Fibroblast of lung (primary cell): ENCODE data around the gene CDC14B. TPM values are rescaled to one million over a fixed set of nuclear protein-coding genes. Genes with fewer than 3 reads are reported as not detected.
"Not testable (repeated sequence)": the region's sequence is repeated elsewhere in the genome, so short reads cannot be mapped to it uniquely, and the experiment has no call there.

Experiments used
- DNase-seq, 2 donors: peaks; one replicate each; pipeline versions ENCODE4 v3.0.0 to v3.0.0-alpha.2; 2010; ENCODE audit warnings: low read depth in 2 of 2
- H2AFZ ChIP-seq: 2 replicates; pipeline ENCODE4 v1.5.1; 2012; ENCODE audit warnings: low read length, control low read depth, inconsistent platforms
- H3K27ac ChIP-seq: 2 replicates; pipeline ENCODE4 v1.5.1; 2011; ENCODE audit warnings: low read length, control low read depth; ENCODE audit not compliant: insufficient read depth
- H3K27me3 ChIP-seq: 2 replicates; pipeline ENCODE4 v1.5.1; 2011; ENCODE audit warnings: mild to moderate bottlenecking, low read length; ENCODE audit not compliant: control insufficient read depth, insufficient read depth
- H3K36me3 ChIP-seq: 2 replicates; pipeline ENCODE4 v1.5.1; 2011; ENCODE audit warnings: low read length; ENCODE audit not compliant: control insufficient read depth, insufficient read depth
- H3K4me1 ChIP-seq: 2 replicates; pipeline ENCODE4 v1.5.1; 2011; ENCODE audit warnings: low read length; ENCODE audit not compliant: control insufficient read depth, insufficient read depth; ENCODE audit errors: extremely low read depth
- H3K4me2 ChIP-seq: 2 replicates; pipeline ENCODE4 v1.5.1; 2011; ENCODE audit warnings: low read length, control low read depth; ENCODE audit not compliant: insufficient read depth; ENCODE audit errors: extremely low read depth
- H3K4me3 ChIP-seq, 4 experiments: fragments of 200-600 bp in 1 of 4; sonication (generic) in 1 of 4; replicated peaks in 1 of 4; 2 replicates each; pipeline ENCODE4 v1.5.1; 2011 to 2016; ENCODE audit warnings: low read length in 4 of 4, low read depth in 3 of 4, mild to moderate bottlenecking in 3 of 4, control low read depth in 2 of 4, inconsistent platforms in 1 of 4, mixed read lengths in 1 of 4; ENCODE audit not compliant: insufficient read depth in 1 of 4; ENCODE audit errors: control extremely low read depth in 1 of 4
- H3K79me2 ChIP-seq: 2 replicates; pipeline ENCODE4 v1.5.1; 2012; ENCODE audit warnings: mild to moderate bottlenecking, low read length, inconsistent platforms; ENCODE audit not compliant: control insufficient read depth, insufficient read depth
- H3K9ac ChIP-seq: 2 replicates; pipeline ENCODE4 v1.5.1; 2011; ENCODE audit warnings: mild to moderate bottlenecking, low read length, control low read depth; ENCODE audit not compliant: insufficient read depth
- H3K9me3 ChIP-seq: 2 replicates; pipeline ENCODE4 v1.5.1; 2012; ENCODE audit warnings: low read depth, low read length; ENCODE audit not compliant: control insufficient read depth, insufficient read depth
- H4K20me1 ChIP-seq: 2 replicates; pipeline ENCODE4 v1.5.1; 2011; ENCODE audit warnings: low read length; ENCODE audit not compliant: control insufficient read depth, insufficient read depth; ENCODE audit errors: extremely low read depth
- CTCF ChIP-seq, 2 donors: IDR thresholded peaks in 1 of 2; conservative IDR thresholded peaks in 1 of 2; 1 replicate in 1 of 2; 2 replicates in 1 of 2; pipeline ENCODE4 v1.5.1; 2011 to 2012; ENCODE audit warnings: low read length in 2 of 2, control low read depth in 1 of 2, inconsistent platforms in 1 of 2, low read depth in 1 of 2, mild to moderate bottlenecking in 1 of 2
- EZH2 ChIP-seq: IDR thresholded peaks from 2 replicates; pipeline ENCODE4 v1.5.1; 2012; ENCODE audit warnings: low read length, control low read depth, mild to moderate bottlenecking; ENCODE audit errors: missing control alignments
- polyA plus RNA-seq, 2 donors: library from polyadenylated mRNA; depleted of rRNA in 1 of 2; stranded (reverse) in 1 of 2; unstranded in 1 of 2; fragments of >200 nt; gene quantifications; 2 replicates each; pipeline ENCODE4 v1.2.1, GENCODE V29; 2011 to 2012; ENCODE audit warnings: missing spikeins in 1 of 2
- total RNA-seq: library from RNA; depleted of rRNA; stranded (reverse); fragments of >200 nt; gene quantifications from 2 replicates; pipeline ENCODE4 v1.2.1, GENCODE V29; 2014

The CDC14B gene
- total and polyA plus RNA-seq, 2 donors (not counting 1 experiment from before 2014, with no cell fraction given): 38.0 to 68.5 TPM

DNA sequence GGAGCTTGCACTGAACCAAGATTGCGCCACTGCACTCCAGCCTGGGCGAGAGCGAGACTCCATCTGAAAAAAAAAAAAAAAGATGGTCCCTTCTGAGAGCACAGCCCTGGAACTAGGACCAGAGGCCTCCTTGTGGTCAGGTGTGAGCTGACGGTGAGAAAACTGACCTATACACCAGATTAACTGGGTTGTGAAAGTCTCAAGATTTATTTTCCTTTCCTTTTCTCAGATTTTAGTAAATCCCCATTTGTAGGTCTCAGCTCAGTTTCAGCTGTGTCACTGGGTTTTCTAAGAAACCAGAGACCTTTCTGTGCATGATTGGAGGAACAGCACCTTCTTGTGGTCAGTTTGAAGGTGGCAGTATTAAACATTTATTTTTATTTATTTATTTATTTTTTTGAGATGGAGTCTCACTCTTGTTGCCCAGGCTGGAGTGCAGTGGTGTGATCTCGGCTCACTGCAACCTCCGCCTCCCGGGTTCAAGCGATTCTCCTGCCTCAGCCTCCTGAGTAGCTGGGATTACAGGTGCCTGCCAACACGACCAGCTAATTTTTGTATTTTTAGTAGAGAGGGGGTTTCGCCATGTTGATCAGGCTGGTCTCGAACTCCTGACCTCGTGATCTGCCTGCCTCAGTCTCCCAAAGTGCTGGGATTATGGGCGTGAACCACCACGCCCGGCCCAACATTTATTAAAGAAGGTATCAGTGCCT, 47.2 kb upstream of the CDC14B start:
- H4K20me1 ChIP-seq, H3K9ac ChIP-seq, H3K27ac ChIP-seq, H3K36me3 ChIP-seq, H3K9me3 ChIP-seq, H3K4me1 ChIP-seq, H3K4me3 ChIP-seq, H3K79me2 ChIP-seq, H3K4me2 ChIP-seq, H3K27me3 ChIP-seq: not testable (repeated sequence)
- DNase-seq: peak; percentile 72 to 86
- H2AFZ ChIP-seq: peak overlapping the region; percentile 52
- TF ChIP-seq CTCF (conservative IDR thresholded peaks at IDR 0.05 in 1 of 2, IDR thresholded peaks at IDR 0.05 in 1 of 2; ENCODE audit: low read depth in 1 of 2, low read length in 2 of 2): peak; percentile 71 to 72

- no peak for TF ChIP-seq EZH2
- TF ChIP-seq CTCF (conservative IDR thresholded peaks at IDR 0.05 in 1 of 2, IDR thresholded peaks at IDR 0.05 in 1 of 2; ENCODE audit: low read depth in 1 of 2, low read length in 2 of 2): no peak
- Histone ChIP-seq H3K4me3 (no peak overlapping the region), H3K79me2 (no peaks in the 10 kb centered on the region), H4K20me1 (no peaks in the 10 kb centered on the region), H3K27me3 (no peaks in the 10 kb centered on the region), H3K4me1 (no peaks in the 10 kb centered on the region), H3K9me3 (no peaks in the 10 kb centered on the region), H3K4me2 (no peak overlapping the region), H2AFZ (no peak overlapping the region), H3K27ac (no peak overlapping the region), H3K9ac (no peak overlapping the region), H3K36me3 (no peaks in the 10 kb centered on the region)
- no peak for DNase-seq
These were observed 46.1 kb upstream of the CDC14B start for GRCh38 chr9:96665789-96666188.

DNA sequence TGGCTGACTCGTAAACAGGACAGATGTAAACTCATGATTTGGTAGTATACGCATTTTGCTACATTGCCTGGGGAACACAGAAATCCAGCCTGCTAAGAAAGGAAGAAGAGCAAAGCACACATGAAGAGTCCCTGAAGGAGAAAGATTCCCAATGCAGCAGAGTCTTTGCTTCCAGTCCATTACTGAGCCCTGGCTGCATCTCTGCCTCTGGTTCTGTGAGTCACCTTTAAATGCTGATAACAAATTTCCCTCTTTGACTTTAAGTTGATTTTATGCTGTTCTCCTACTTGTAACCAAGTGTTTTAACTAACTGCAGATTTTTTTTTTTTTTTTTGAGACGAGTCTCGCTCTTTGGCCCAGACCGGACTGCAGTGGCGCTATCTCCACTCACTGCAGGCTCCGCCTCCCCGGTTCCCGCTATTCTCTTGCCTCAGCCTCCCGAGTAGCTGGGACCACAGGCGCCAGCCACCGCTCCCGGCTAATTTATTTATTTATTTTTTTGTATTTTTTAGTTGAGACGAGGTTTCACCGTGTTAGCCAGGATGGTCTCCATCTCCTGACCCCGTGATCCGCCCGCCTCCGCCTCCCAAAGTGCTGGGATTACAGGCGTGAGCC, 44.0 kb upstream of the CDC14B start:
- H3K27ac ChIP-seq: no peak overlapping the region
- no peak overlapping the region for H2AFZ ChIP-seq
- H3K79me2 ChIP-seq: no peaks in the 10 kb centered on the region
- no peak overlapping the region for H3K9ac ChIP-seq
- no peaks in the 10 kb centered on the region for H3K27me3 ChIP-seq
- H3K36me3 ChIP-seq: no peaks in the 10 kb centered on the region
- DNase-seq: peak in 1 of 2 donors; percentile 45
- H3K4me3 ChIP-seq: no peak overlapping the region
- no peaks in the 10 kb centered on the region for H4K20me1 ChIP-seq
- H3K4me2 ChIP-seq: no peak overlapping the region
- no peaks in the 10 kb centered on the region for H3K9me3 ChIP-seq
- no peak for TF ChIP-seq CTCF (conservative IDR thresholded peaks at IDR 0.05 in 1 of 2, IDR thresholded peaks at IDR 0.05 in 1 of 2; ENCODE audit: low read depth in 1 of 2, low read length in 2 of 2)
- no peak for TF ChIP-seq EZH2
- H3K4me1 ChIP-seq: no peaks in the 10 kb centered on the region
